ENCODE measurements around the gene ZDHHC14.

GRCh38 chr6:157487110-157487773 is 106.3 kb downstream of the ZDHHC14 start:
- TF ChIP-seq, protein P1, sequence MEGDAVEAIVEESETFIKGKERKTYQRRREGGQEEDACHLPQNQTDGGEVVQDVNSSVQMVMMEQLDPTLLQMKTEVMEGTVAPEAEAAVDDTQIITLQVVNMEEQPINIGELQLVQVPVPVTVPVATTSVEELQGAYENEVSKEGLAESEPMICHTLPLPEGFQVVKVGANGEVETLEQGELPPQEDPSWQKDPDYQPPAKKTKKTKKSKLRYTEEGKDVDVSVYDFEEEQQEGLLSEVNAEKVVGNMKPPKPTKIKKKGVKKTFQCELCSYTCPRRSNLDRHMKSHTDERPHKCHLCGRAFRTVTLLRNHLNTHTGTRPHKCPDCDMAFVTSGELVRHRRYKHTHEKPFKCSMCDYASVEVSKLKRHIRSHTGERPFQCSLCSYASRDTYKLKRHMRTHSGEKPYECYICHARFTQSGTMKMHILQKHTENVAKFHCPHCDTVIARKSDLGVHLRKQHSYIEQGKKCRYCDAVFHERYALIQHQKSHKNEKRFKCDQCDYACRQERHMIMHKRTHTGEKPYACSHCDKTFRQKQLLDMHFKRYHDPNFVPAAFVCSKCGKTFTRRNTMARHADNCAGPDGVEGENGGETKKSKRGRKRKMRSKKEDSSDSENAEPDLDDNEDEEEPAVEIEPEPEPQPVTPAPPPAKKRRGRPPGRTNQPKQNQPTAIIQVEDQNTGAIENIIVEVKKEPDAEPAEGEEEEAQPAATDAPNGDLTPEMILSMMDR (IDR thresholded peaks at IDR 0.05) = no peak
- TF ChIP-seq POLR2A (IDR thresholded peaks at IDR 0.05) (no peak), EP300 (IDR thresholded peaks at IDR 0.05) (no peak), POLR2AphosphoS5 (IDR thresholded peaks at IDR 0.05) (no peak)
